BJ (cell line): Measurements from ENCODE around the gene KRT26. TPM values are rescaled to one million over a fixed set of nuclear protein-coding genes. Genes with fewer than 3 reads are reported as not detected.

Source experiments
- CTCF ChIA-PET: fragments of 350-600 bp; formaldehyde crosslinking; extraction: SDS; loops from one replicate; lab custom pipeline; 2021; ENCODE audit warnings: antibody characterized with exemption, inconsistent platforms; lab: Yijun Ruan, JAX
- POLR2A ChIA-PET: fragments of 300-600 bp; sonication (Branson Sonifier 250); formaldehyde crosslinking; extraction: SDS; loops from one replicate; lab custom pipeline; 2021; ENCODE audit warnings: antibody characterized with exemption; lab: Charles Lee
- DNase-seq: peaks from one replicate; pipeline ENCODE4 v3.0.0-alpha.2; 2011; ENCODE audit warnings: low read depth
- H3K27me3 ChIP-seq: 2 replicates; pipeline ENCODE4 v1.6.0; 2011; ENCODE audit warnings: low read length; ENCODE audit not compliant: control insufficient read depth, insufficient read depth
- H3K36me3 ChIP-seq: 2 replicates; pipeline ENCODE4 v1.5.1; 2011; ENCODE audit warnings: low read length; ENCODE audit not compliant: control insufficient read depth, insufficient read depth
- H3K4me3 ChIP-seq: 2 replicates; pipeline ENCODE4 v1.5.1; 2011; ENCODE audit warnings: low read depth, mild to moderate bottlenecking, control low read depth, low read length
- polyA plus RNA-seq: library from polyadenylated mRNA; depleted of rRNA; stranded (reverse); fragments of >200 nt; gene quantifications from 2 replicates; pipeline ENCODE4 v1.2.3, GENCODE V29; 2011
- TF ChIP-seq, protein P1 (sequence below): IDR thresholded peaks from 2 replicates; pipeline ENCODE4 v1.5.1; 2011; ENCODE audit warnings: low read depth, mild to moderate bottlenecking, control low read depth, inconsistent platforms, low read length, moderate library complexity; ENCODE audit not compliant: insufficient read depth

KRT26 gene
- polyA plus RNA-seq, 1 experiment = not detected

- Histone ChIP-seq H3K27me3 (peaks cover 11% of the 10 kb centered on the region), H3K36me3 (no peaks in the 10 kb centered on the region), H3K4me3 (no peak overlapping the region)
- ChIA-PET CTCF (interaction anchor here (0.6 to 7.0 kb wide), 16 partner anchors 11 to 885 kb away, joined by 3 to 103 read pairs (median 4); partner anchors contain the start of genes EIF1 and KRT26), POLR2A (no interaction called here)
- TF ChIP-seq, protein P1, sequence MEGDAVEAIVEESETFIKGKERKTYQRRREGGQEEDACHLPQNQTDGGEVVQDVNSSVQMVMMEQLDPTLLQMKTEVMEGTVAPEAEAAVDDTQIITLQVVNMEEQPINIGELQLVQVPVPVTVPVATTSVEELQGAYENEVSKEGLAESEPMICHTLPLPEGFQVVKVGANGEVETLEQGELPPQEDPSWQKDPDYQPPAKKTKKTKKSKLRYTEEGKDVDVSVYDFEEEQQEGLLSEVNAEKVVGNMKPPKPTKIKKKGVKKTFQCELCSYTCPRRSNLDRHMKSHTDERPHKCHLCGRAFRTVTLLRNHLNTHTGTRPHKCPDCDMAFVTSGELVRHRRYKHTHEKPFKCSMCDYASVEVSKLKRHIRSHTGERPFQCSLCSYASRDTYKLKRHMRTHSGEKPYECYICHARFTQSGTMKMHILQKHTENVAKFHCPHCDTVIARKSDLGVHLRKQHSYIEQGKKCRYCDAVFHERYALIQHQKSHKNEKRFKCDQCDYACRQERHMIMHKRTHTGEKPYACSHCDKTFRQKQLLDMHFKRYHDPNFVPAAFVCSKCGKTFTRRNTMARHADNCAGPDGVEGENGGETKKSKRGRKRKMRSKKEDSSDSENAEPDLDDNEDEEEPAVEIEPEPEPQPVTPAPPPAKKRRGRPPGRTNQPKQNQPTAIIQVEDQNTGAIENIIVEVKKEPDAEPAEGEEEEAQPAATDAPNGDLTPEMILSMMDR = peak; percentile 90
- DNase-seq = no peak
Observed at GRCh38 chr17:40803617-40804082, 31.6 kb upstream of the KRT26 start.

GRCh38 chr17:40801157-40801556, 29.2 kb upstream of the KRT26 start:
- CTCF ChIA-PET = interaction anchor here (2.2 to 7.0 kb wide), 2 partner anchors 861 to 862 kb away, joined by 8 to 103 read pairs; no protein-coding TSS in a partner anchor
- TF ChIP-seq, protein P1 = no peak
- POLR2A ChIA-PET = no interaction called here

DNA sequence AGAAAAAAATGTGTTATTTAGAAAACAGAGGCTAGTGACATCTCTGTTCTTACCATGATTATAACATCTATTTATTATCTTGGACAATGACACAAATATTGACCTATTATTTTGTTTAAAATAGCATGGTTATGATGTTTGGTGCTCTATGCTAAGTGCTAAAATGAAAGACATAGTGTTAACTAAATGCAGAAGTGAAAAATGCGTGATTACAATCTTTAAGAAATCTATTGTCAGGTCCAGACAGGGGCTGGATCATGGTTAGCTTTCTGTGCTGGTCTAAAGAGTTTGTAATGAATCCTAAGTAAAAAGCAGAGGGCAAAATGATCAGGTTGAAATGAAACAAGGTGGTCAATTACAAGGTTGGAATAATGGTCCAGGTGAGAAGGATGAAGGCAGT, 28.4 kb upstream of the KRT26 start:
- POLR2A ChIA-PET = no interaction called here
- CTCF ChIA-PET = interaction anchor here (2.2 kb wide), 1 partner anchor 863 kb away, joined by 8 read pairs; no protein-coding TSS in a partner anchor

More at GRCh38 chr17:40801157-40801556, 29.2 kb upstream of the KRT26 start:
- Histone ChIP-seq H3K27me3 (peaks cover 18% of the 10 kb centered on the region), H3K4me3 (no peak overlapping the region), H3K36me3 (no peaks in the 10 kb centered on the region)
- no peak for DNase-seq

DNA sequence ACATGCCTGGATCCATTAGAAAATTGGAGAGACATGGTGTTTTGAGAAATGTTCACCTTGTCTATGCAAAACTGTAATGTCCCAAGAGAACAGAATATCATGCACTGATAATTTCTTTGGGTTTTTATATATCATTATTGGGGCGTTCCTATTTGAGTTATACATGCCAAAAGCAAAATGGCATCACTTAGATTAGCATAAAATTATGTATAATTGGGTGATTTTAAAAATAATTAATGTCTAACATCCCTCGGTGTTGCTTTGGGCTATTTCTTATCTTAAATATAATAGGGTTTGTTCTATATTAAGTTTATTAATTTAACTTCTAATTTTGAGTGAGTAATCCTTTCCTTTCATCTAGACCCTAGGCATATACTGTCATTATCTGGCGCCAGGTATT, 27.9 kb upstream of the KRT26 start, which contains the start of gene KRT28:
TSS of gene KRT28 (minus strand) at position 101 of the 400 bp plus-strand sequence. CDS start at position 35, 66 bp downstream.
- ChIA-PET POLR2A (no interaction called here), CTCF (interaction anchor here (2.2 kb wide), 1 partner anchor 863 kb away, joined by 8 read pairs; no protein-coding TSS in a partner anchor)
- H3K27me3 ChIP-seq = peaks cover 21% of the 10 kb centered on the region
- TF ChIP-seq, protein P1 = no peak
- no peaks in the 10 kb centered on the region for H3K36me3 ChIP-seq
- no peak within 1 kb of the TSS for H3K4me3 ChIP-seq
- DNase-seq = no peak

More for the DNA sequence above, 28.4 kb upstream of the KRT26 start:
- Histone ChIP-seq H3K4me3 (no peak overlapping the region), H3K36me3 (no peaks in the 10 kb centered on the region), H3K27me3 (peaks cover 18% of the 10 kb centered on the region)
- DNase-seq = no peak
- TF ChIP-seq, protein P1 = no peak

GRCh38 chr17:40796846-40797245, 24.8 kb upstream of the KRT26 start:
- POLR2A ChIA-PET = no interaction called here
- CTCF ChIA-PET = interaction anchor here (2.3 to 2.4 kb wide), 2 partner anchors 851 to 866 kb away, joined by 7 to 8 read pairs; no protein-coding TSS in a partner anchor
- Histone ChIP-seq H3K36me3 (no peaks in the 10 kb centered on the region), H3K27me3 (peaks cover 24% of the 10 kb centered on the region), H3K4me3 (no peak overlapping the region)
- TF ChIP-seq, protein P1 = no peak
- no peak for DNase-seq
